GM19397 (cell line): ENCODE results near the gene TLX3.

ENCODE experiments used
- ATAC-seq: cut with Tn5 transposase; IDR thresholded peaks from one replicate; pipeline ENCODE4 v1.9.1; 2021; ENCODE audit warnings: mild to moderate bottlenecking, moderate library complexity; ENCODE audit not compliant: unreplicated experiment

The TLX3 gene

GRCh38 chr5:171300358-171300757, 8.7 kb upstream of the TLX3 start:
- no peak for ATAC-seq

DNA sequence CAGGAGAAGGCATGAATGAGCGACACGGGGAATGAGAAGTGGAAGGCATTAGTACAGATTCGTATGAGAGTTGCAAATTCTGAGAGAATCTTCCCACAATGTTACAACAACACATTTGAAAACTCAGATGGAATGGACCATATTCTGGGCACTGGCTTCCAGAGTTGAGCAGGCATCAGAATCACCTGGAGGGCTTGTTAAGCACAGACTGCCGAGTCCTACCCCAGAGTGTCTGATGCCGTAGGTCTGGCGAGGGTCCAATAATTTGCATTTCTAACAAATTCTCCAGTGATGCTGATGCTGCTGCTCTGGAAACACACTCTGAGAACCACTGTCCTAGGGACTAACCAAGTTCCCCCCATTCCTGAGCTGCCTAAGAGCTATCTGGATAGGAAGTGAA, 2.9 kb upstream of the TLX3 start:
- no peak for ATAC-seq

DNA sequence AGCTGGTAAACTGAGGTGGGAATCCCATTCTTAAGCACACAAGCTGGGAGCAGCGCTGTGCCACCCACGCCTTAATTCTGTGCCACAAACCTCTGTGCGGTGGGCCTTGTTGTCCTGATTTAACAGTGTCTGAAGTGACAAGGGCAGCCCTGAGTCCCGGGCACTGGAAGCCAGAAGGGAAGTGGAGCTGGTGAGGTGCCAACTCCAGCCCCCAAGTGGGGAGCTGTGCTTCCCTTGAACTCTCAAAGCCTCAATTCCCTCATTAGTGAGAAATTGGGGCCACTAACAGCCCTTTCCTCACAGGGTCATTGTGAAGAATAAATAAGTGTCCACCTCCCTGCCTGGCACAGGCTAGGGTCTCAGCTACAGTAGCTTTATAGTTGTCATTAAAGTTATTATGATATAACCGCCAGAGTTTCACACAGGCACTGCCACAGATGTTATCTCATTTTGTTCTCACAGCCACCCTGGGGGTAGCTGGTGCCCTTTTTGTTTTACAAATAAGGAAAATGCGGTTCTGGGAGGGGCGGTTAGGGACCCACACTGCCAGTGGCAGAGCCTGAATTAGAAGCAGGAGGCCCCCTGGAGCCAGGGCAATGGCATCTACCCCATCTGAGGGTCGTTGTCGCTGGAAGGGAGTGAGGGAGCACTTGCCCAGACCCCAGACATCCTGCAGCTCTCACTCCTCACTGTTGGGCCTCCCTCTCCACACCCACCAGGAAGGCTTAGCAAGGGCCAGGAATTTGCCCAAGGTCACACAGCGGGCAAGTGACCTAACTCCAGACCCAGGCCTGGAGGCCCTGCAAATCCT, 2.1 kb upstream of the TLX3 start:
- no peak for ATAC-seq

GRCh38 chr5:171307789-171308452, 1.1 kb upstream of the TLX3 start:
- ATAC-seq: no peak

- ATAC-seq: no peak
Observed at GRCh38 chr5:171309276-171310211, 496 bp downstream of the TLX3 start.

- no peak for ATAC-seq
Observed at GRCh38 chr5:171310212-171310818, 1.3 kb downstream of the TLX3 start.

DNA sequence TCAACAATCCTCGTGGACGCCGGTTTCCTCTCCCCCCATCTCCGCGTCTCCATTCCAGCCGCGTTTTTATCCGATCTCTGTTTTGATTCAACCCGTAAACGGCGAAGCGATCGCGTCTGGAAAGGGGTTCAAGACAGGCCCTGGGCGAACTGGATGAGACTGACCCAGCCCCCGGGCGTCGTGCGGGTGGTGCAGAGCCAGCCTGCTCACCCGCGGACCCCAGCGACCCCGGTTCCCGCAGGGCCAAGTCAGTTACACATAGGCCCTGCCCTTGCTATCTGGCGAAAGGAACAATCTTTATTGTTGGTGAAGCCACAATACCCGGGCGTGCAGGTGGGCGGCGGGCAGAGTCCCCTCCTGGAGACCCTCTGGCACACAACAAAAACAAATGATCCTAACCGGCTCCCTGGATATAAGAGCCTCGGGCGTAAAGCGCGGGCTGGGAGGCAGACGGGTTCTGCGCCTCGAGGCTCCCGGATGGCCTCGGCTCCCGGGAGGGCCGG, 1.8 kb downstream of the TLX3 start:
- ATAC-seq: no peak

- ATAC-seq: no peak
Observed at GRCh38 chr5:171311322-171312077, 2.5 kb downstream of the TLX3 start.

GRCh38 chr5:171312129-171312974, 3.3 kb downstream of the TLX3 start:
- ATAC-seq: no peak

DNA sequence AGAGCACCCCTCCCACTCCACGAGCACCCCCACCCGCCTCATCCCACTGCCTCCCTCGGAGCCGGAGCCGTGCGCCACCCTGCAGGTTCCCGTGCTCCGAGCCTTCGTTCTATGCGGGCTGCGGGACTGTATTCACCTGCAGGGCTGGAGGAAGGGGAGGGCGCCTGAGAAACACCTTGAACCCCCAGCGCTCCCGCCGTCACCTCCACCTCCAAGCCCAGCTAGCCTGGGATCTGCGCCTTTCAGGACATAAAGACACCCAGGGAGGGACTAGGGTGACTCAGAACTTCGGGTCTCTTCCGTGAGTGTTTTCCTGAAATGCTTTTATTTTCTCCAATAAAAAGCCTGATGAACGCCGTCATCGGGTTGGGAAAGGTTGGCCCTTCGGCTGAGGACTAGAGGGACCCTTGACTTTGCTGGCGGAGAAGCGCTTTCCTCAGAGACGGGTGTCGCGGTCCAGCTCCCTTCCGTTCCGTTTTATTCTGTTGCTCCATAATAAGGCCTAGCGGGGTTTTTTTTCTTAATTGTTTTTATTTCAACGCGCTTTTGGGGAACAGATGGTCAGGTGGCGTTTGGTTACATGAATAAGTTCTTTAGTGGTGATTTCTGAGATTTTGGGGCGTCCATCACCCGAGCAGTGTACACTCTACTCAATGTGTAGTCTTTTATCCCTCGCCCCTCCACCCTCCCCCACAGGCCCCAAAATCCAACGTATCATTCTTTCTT, 4.6 kb downstream of the TLX3 start:
- no peak for ATAC-seq

- no peak for ATAC-seq
Observed at GRCh38 chr5:171314728-171315385, 5.8 kb downstream of the TLX3 start.

- no peak for ATAC-seq
Observed at GRCh38 chr5:171315386-171315891, 6.4 kb downstream of the TLX3 start.

DNA sequence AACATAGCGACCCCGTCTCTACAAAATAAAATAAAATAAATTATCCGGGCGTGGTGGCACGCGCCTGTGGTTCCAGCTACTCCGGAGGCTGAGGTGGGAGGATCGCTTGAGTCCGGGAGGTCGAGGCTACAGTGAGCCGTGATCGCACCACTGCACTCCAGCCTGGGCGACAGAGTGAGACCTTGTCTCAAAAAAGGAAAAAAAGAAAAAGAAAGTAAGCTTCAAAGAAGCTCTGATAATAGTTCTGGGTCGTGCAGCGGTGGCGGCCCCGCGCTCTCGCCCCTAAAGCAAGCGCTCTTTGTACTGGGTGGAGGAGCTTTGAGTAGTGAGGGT, 6.8 kb downstream of the TLX3 start:
- ATAC-seq: no peak

GRCh38 chr5:171316258-171317121, 7.4 kb downstream of the TLX3 start:
- ATAC-seq: no peak

DNA sequence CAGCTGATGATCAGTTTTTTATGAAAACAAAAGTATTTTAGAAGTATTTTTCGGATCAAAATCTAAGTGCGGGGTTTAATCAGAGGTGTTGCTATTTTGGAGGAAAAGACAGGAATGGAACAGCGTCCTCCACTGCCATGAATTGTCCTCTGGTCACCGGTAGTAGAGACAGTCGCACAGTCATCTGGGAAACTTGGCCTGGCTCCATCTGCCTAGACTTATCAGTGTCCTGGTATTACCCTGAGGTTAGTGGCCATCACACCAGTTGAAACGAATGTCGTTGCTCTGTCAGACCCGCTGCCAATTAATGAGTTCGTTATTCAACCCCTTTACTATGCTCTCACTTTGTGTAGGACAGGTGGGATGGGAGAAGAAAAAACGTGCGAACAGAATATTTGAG, 8.2 kb downstream of the TLX3 start:
- no peak for ATAC-seq

GRCh38 chr5:171318026-171318425, 9.0 kb downstream of the TLX3 start:
- ATAC-seq: no peak

DNA sequence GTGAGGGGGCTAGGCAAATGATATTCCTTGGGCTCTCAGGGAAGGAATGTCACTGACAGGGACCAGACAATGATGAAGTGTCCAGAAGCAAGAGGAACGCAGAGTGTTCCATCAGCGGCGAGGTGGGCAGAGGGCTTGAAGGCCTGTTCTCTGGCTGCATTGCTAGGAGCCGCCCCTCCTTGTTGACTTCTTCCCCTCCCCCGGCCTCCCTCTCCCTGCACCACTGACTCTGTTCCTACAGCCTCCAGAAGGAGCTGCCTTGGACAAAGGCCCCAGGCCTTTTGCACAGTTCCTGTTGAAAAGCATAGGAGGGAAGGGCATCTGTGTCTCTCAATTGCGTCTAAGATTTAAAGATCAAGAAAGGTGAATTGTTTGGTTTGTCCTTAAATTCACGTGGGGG, 12.4 kb downstream of the TLX3 start:
- ATAC-seq: no peak
